Globus pallidus (tissue), 1 donor: Measurements from ENCODE around the gene RXFP3.
"Not testable (repeated sequence)": the region's sequence is repeated elsewhere in the genome, so short reads cannot be mapped to it uniquely, and the experiment has no call there.

Source experiments
- DNase-seq: peaks from one replicate; pipeline ENCODE4 v3.0.0-alpha.2; 2015; ENCODE audit warnings: low spot score

RXFP3 gene

GRCh38 chr5:33934176-33934575, 2.0 kb upstream of the RXFP3 start:
- DNase-seq: no peak

GRCh38 chr5:33936004-33936380, 194 bp upstream of the RXFP3 start:
- DNase-seq: peak; percentile 5

- DNase-seq: no peak
Observed at GRCh38 chr5:33937017-33937706, 976 bp downstream of the RXFP3 start.

- no peak for DNase-seq
Observed at GRCh38 chr5:33937707-33938506, 1.7 kb downstream of the RXFP3 start.

- DNase-seq: no peak
Observed at GRCh38 chr5:33938507-33938796, 2.3 kb downstream of the RXFP3 start.

- DNase-seq: no peak
Observed at GRCh38 chr5:33938881-33939280, 2.7 kb downstream of the RXFP3 start.

GRCh38 chr5:33939556-33940262, 3.5 kb downstream of the RXFP3 start:
- DNase-seq: no peak

GRCh38 chr5:33941090-33941489, 4.9 kb downstream of the RXFP3 start:
- DNase-seq: no peak

- no peak for DNase-seq
Observed at GRCh38 chr5:33944543-33945132, 8.5 kb downstream of the RXFP3 start.

GRCh38 chr5:33952175-33952574, 16.0 kb downstream of the RXFP3 start:
- DNase-seq: not testable (repeated sequence)

GRCh38 chr5:33957577-33958150, 21.5 kb downstream of the RXFP3 start:
- no peak for DNase-seq

GRCh38 chr5:33958176-33958575, 22.0 kb downstream of the RXFP3 start:
- DNase-seq: no peak

GRCh38 chr5:33964132-33964700, 28.0 kb downstream of the RXFP3 start:
- DNase-seq: no peak

GRCh38 chr5:33966805-33967204, 30.6 kb downstream of the RXFP3 start:
- DNase-seq: no peak

- no peak for DNase-seq
Observed at GRCh38 chr5:33968211-33969005, 32.2 kb downstream of the RXFP3 start.

GRCh38 chr5:33969572-33970452, 33.6 kb downstream of the RXFP3 start:
- DNase-seq: peak; percentile 13

GRCh38 chr5:33973271-33973670, 37.1 kb downstream of the RXFP3 start:
- DNase-seq: no peak

- no peak for DNase-seq
Observed at GRCh38 chr5:33975852-33976251, 39.7 kb downstream of the RXFP3 start.

- no peak for DNase-seq
Observed at GRCh38 chr5:33976307-33976706, 40.1 kb downstream of the RXFP3 start.

- DNase-seq: no peak
Observed at GRCh38 chr5:33978306-33978705, 42.1 kb downstream of the RXFP3 start.
